SK-N-SH treated with all-trans-retinoic acid at 6 μM for 48 hours (cell line): ENCODE results near the gene PLEKHG4.

ENCODE experiments used
- ATAC-seq: fragments of 200-7000 bp; cut with Tn5 transposase; 3 replicates; pipeline ENCODE4 v1.9.1; 2020; ENCODE audit warnings: mild to moderate bottlenecking, moderate library complexity
- ARNTL ChIP-seq: fragments of 450-650 bp; formaldehyde crosslinking; IDR thresholded peaks from 2 replicates; pipeline ENCODE4 v1.5.0; 2020; ENCODE audit warnings: low read depth, mild to moderate bottlenecking, moderate library complexity, borderline replicate concordance
- BACH2 ChIP-seq: fragments of 250-450 bp; sonication (Bioruptor Pico); IDR thresholded peaks from 2 replicates; pipeline ENCODE4 v1.9.0; 2021; ENCODE audit warnings: mild to moderate bottlenecking, borderline replicate concordance
- CSDC2 ChIP-seq: fragments of 250-450 bp; sonication (Bioruptor Pico); IDR thresholded peaks from 2 replicates; pipeline ENCODE4 v1.5.0; 2020; ENCODE audit warnings: mild to moderate bottlenecking, moderate library complexity
- ESRRG ChIP-seq: fragments of 250-450 bp; sonication (Bioruptor Pico); IDR thresholded peaks from 2 replicates; pipeline ENCODE4 v1.6.1; 2021; ENCODE audit warnings: mild to moderate bottlenecking
- GLIS3 ChIP-seq: fragments of 250-450 bp; sonication (Bioruptor Pico); IDR thresholded peaks from 2 replicates; pipeline ENCODE4 v1.5.0; 2020; ENCODE audit warnings: mild to moderate bottlenecking, moderate library complexity
- ISL1 ChIP-seq: fragments of 250-450 bp; sonication (Bioruptor Pico); IDR thresholded peaks from 2 replicates; pipeline ENCODE4 v2.1.2; 2022; ENCODE audit warnings: mild to moderate bottlenecking, moderate library complexity
- OSR1 ChIP-seq: fragments of 250-450 bp; sonication (Bioruptor Pico); IDR thresholded peaks from 2 replicates; pipeline ENCODE4 v1.8.0; 2022; ENCODE audit warnings: moderate library complexity, mild to moderate bottlenecking, inconsistent platforms
- PPARA ChIP-seq: fragments of 250-450 bp; sonication (Bioruptor Pico); IDR thresholded peaks from 2 replicates; pipeline ENCODE4 v1.5.0; 2020; ENCODE audit warnings: mild to moderate bottlenecking, borderline replicate concordance
- RARB ChIP-seq: fragments of 250-450 bp; sonication (Bioruptor Pico); IDR thresholded peaks from 2 replicates; pipeline ENCODE4 v1.8.0; 2021; ENCODE audit warnings: mild to moderate bottlenecking, moderate library complexity
- SNAI2 ChIP-seq: fragments of 250-450 bp; sonication (Bioruptor Pico); IDR thresholded peaks from 2 replicates; pipeline ENCODE4 v1.5.0; 2020; ENCODE audit warnings: mild to moderate bottlenecking, moderate library complexity
- TOX ChIP-seq: fragments of 250-450 bp; sonication (Bioruptor Pico); IDR thresholded peaks from 2 replicates; pipeline ENCODE4 v1.8.0; 2021; ENCODE audit warnings: mild to moderate bottlenecking, moderate library complexity, borderline replicate concordance
- ZC3H10 ChIP-seq: fragments of 250-450 bp; sonication (Bioruptor Pico); IDR thresholded peaks from 2 replicates; pipeline ENCODE4 v1.5.1; 2021; ENCODE audit warnings: mild to moderate bottlenecking, moderate library complexity
- ZFP3 ChIP-seq: fragments of 250-450 bp; sonication (Bioruptor Pico); IDR thresholded peaks from 2 replicates; pipeline ENCODE4 v1.5.0; 2020; ENCODE audit warnings: mild to moderate bottlenecking, moderate library complexity
- ZFP30 ChIP-seq: fragments of 450-650 bp; formaldehyde crosslinking; IDR thresholded peaks from 2 replicates; pipeline ENCODE4 v1.5.0; 2022; ENCODE audit warnings: mild to moderate bottlenecking, moderate library complexity
- ZNF565 ChIP-seq: fragments of 450-650 bp; formaldehyde crosslinking; conservative IDR thresholded peaks from 2 replicates; pipeline ENCODE4 v1.5.0; 2020; ENCODE audit warnings: low read depth, mild to moderate bottlenecking, moderate library complexity
- ZNF8 ChIP-seq: fragments of 450-650 bp; formaldehyde crosslinking; IDR thresholded peaks from 2 replicates; pipeline ENCODE4 v1.5.0; 2020; ENCODE audit warnings: mild to moderate bottlenecking, moderate library complexity
- TF ChIP-seq, protein P1 (sequence below): fragments of 250-450 bp; sonication (Bioruptor Pico); IDR thresholded peaks from 2 replicates; pipeline ENCODE4 v1.5.1; 2020; ENCODE audit warnings: low read depth, mild to moderate bottlenecking, moderate library complexity
- TF ChIP-seq, protein P2 (sequence below): fragments of 250-450 bp; sonication (Bioruptor Pico); IDR thresholded peaks from 2 replicates; pipeline ENCODE4 v1.8.0; 2021; ENCODE audit warnings: low read depth, mild to moderate bottlenecking, moderate library complexity, borderline replicate concordance
- TF ChIP-seq, protein P3 (sequence below): fragments of 250-450 bp; sonication (Bioruptor Pico); IDR thresholded peaks from 2 replicates; pipeline ENCODE4 v1.5.0; 2020; ENCODE audit warnings: mild to moderate bottlenecking, moderate library complexity
- TF ChIP-seq, protein P4 (sequence below): fragments of 250-450 bp; sonication (Bioruptor Pico); IDR thresholded peaks from 2 replicates; pipeline ENCODE4 v1.8.0; 2020; ENCODE audit warnings: mild to moderate bottlenecking, moderate library complexity, borderline replicate concordance
- TF ChIP-seq, protein P5 (sequence below): fragments of 250-450 bp; sonication (Bioruptor Pico); IDR thresholded peaks from 2 replicates; pipeline ENCODE4 v1.5.1; 2021; ENCODE audit warnings: mild to moderate bottlenecking, moderate library complexity

The PLEKHG4 gene

DNA sequence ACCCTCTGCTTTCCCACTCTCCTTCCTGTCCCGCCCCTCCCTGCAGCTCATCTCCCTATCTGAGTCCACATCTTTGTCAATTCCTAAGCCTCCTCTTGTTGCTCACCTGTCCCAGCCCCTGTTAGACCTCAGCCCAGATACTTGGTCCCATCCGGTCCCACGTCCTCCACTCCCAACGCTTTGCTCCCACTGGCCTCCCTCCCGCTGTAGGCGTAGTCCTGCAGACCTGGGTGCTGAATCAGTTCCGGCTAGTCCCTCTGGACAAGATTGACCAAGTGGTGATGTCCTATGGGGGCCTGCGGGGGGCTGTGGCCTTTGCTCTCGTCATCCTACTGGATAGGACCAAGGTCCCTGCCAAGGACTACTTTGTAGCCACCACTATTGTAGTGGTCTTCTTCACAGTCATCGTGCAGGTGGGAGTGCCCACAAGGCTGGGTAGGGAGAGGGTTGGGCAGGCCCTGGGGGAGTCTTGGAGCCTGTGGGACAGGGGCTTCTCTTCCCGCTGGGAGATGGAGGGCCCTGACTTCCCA, 22.6 kb upstream of the PLEKHG4 start (continued):
- no peak for TF ChIP-seq TOX
- TF ChIP-seq BACH2: no peak
- no peak for TF ChIP-seq PPARA (CRISPR knock-in tag)
- TF ChIP-seq, protein P1, sequence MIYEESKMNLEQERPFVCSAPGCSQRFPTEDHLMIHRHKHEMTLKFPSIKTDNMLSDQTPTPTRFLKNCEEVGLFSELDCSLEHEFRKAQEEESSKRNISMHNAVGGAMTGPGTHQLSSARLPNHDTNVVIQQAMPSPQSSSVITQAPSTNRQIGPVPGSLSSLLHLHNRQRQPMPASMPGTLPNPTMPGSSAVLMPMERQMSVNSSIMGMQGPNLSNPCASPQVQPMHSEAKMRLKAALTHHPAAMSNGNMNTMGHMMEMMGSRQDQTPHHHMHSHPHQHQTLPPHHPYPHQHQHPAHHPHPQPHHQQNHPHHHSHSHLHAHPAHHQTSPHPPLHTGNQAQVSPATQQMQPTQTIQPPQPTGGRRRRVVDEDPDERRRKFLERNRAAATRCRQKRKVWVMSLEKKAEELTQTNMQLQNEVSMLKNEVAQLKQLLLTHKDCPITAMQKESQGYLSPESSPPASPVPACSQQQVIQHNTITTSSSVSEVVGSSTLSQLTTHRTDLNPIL (CRISPR knock-in tag): no peak
- no peak for TF ChIP-seq ZNF8 (CRISPR knock-in tag)
- TF ChIP-seq RARB (CRISPR knock-in tag): no peak
- no peak for TF ChIP-seq CSDC2 (CRISPR knock-in tag)
- no peak for TF ChIP-seq ISL1
- TF ChIP-seq ZFP3 (CRISPR knock-in tag): no peak
- TF ChIP-seq OSR1 (CRISPR knock-in tag): no peak
- no peak for TF ChIP-seq SNAI2
- TF ChIP-seq ZC3H10 (CRISPR knock-in tag): no peak

DNA sequence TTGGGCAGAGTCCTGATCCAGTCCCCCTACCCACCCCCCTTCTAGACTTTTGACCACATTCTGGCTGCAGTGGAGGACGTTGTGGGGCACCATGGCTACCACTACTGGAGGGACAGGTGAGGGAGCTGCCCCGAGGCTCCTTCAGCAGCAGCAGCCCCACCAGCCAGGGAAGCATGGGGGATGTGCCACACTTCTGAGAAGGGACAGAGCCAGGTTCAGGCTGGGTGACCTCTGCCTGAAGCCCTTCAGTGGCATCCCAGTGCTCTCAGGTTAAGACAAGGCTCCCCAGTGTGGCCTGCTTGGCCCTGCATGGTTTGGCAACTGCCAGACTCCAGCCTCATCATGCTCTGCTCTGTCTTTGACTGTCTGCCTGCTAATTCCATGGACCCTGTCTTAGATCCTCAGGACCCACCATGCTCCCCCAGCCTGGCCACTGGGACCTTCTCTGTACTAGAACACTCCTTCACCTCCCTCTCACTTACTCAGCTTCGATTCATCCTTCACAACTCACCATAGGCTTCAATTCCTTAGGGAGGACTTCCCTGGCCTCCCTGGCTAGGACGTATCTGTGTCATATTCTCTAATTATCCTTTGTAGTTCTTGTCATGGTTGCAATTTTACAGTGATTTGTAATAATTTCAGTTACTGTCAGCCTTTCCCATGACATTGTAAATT, 21.7 kb upstream of the PLEKHG4 start:
- TF ChIP-seq PPARA (CRISPR knock-in tag) (no peak), ARNTL (CRISPR knock-in tag) (no peak), ZFP30 (CRISPR knock-in tag) (no peak), ZNF565 (no peak)
- ATAC-seq: no peak

DNA sequence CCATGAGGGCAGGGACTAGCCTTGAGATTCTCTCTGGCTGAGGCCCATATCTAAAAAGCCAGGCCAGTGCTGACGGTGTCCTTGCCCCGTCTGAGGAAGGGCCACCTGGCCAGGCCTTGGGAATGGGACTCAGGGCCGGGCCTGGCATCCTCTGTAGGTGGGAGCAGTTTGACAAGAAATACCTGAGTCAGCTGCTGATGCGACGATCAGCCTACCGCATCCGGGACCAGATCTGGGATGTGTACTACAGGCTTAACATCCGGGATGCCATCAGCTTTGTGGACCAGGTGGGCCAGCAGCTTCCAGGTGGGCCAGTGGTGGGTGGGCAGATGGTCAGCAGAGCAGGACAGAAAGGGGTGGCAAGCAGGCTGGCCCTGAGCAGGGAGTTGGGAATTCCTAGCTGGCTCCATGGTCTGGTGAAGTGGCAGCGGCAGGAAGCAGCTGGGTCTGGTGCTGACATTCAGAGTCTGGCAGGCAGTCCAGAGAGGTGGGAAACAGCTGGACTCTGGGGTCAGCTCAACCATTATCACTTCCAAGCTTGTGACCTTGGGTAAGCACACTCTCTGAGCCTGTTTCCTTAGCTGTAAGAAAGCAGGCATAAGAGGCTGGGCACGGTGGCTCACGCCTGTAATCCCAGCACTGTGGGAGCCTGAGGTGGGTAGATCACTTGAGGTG, 21.0 kb upstream of the PLEKHG4 start:
- no peak for TF ChIP-seq PPARA (CRISPR knock-in tag)
- no peak for TF ChIP-seq ZFP3 (CRISPR knock-in tag)
- TF ChIP-seq, protein P1 (CRISPR knock-in tag): no peak
- TF ChIP-seq ARNTL (CRISPR knock-in tag): no peak
- no peak for TF ChIP-seq BACH2
- no peak for TF ChIP-seq ZNF8 (CRISPR knock-in tag)
- TF ChIP-seq, protein P2, sequence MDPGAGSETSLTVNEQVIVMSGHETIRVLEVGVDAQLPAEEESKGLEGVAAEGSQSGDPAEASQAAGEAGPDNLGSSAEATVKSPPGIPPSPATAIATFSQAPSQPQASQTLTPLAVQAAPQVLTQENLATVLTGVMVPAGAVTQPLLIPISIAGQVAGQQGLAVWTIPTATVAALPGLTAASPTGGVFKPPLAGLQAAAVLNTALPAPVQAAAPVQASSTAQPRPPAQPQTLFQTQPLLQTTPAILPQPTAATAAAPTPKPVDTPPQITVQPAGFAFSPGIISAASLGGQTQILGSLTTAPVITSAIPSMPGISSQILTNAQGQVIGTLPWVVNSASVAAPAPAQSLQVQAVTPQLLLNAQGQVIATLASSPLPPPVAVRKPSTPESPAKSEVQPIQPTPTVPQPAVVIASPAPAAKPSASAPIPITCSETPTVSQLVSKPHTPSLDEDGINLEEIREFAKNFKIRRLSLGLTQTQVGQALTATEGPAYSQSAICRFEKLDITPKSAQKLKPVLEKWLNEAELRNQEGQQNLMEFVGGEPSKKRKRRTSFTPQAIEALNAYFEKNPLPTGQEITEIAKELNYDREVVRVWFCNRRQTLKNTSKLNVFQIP (CRISPR knock-in tag): no peak
- TF ChIP-seq ZC3H10 (CRISPR knock-in tag): no peak
- TF ChIP-seq GLIS3: no peak
- TF ChIP-seq, protein P3, sequence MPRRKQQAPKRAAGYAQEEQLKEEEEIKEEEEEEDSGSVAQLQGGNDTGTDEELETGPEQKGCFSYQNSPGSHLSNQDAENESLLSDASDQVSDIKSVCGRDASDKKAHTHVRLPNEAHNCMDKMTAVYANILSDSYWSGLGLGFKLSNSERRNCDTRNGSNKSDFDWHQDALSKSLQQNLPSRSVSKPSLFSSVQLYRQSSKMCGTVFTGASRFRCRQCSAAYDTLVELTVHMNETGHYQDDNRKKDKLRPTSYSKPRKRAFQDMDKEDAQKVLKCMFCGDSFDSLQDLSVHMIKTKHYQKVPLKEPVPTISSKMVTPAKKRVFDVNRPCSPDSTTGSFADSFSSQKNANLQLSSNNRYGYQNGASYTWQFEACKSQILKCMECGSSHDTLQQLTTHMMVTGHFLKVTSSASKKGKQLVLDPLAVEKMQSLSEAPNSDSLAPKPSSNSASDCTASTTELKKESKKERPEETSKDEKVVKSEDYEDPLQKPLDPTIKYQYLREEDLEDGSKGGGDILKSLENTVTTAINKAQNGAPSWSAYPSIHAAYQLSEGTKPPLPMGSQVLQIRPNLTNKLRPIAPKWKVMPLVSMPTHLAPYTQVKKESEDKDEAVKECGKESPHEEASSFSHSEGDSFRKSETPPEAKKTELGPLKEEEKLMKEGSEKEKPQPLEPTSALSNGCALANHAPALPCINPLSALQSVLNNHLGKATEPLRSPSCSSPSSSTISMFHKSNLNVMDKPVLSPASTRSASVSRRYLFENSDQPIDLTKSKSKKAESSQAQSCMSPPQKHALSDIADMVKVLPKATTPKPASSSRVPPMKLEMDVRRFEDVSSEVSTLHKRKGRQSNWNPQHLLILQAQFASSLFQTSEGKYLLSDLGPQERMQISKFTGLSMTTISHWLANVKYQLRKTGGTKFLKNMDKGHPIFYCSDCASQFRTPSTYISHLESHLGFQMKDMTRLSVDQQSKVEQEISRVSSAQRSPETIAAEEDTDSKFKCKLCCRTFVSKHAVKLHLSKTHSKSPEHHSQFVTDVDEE: no peak
- TF ChIP-seq, protein P4, sequence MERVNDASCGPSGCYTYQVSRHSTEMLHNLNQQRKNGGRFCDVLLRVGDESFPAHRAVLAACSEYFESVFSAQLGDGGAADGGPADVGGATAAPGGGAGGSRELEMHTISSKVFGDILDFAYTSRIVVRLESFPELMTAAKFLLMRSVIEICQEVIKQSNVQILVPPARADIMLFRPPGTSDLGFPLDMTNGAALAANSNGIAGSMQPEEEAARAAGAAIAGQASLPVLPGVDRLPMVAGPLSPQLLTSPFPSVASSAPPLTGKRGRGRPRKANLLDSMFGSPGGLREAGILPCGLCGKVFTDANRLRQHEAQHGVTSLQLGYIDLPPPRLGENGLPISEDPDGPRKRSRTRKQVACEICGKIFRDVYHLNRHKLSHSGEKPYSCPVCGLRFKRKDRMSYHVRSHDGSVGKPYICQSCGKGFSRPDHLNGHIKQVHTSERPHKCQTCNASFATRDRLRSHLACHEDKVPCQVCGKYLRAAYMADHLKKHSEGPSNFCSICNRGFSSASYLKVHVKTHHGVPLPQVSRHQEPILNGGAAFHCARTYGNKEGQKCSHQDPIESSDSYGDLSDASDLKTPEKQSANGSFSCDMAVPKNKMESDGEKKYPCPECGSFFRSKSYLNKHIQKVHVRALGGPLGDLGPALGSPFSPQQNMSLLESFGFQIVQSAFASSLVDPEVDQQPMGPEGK (CRISPR knock-in tag): no peak
- TF ChIP-seq ISL1: no peak
- TF ChIP-seq SNAI2: no peak
- TF ChIP-seq, protein P5, sequence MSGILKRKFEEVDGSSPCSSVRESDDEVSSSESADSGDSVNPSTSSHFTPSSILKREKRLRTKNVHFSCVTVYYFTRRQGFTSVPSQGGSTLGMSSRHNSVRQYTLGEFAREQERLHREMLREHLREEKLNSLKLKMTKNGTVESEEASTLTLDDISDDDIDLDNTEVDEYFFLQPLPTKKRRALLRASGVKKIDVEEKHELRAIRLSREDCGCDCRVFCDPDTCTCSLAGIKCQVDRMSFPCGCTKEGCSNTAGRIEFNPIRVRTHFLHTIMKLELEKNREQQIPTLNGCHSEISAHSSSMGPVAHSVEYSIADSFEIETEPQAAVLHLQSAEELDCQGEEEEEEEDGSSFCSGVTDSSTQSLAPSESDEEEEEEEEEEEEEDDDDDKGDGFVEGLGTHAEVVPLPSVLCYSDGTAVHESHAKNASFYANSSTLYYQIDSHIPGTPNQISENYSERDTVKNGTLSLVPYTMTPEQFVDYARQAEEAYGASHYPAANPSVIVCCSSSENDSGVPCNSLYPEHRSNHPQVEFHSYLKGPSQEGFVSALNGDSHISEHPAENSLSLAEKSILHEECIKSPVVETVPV (CRISPR knock-in tag): no peak
- TF ChIP-seq ESRRG: no peak
- no peak for TF ChIP-seq ZFP30 (CRISPR knock-in tag)
- no peak for TF ChIP-seq ZNF565
- ATAC-seq: no peak
